Glutamatergic neuron (in vitro differentiated cells): ENCODE measurements around the gene LMBR1L. TPM values are rescaled to one million over a fixed set of nuclear protein-coding genes. Genes with fewer than 3 reads are reported as not detected.

Experiments used
- DNase-seq: peaks from one replicate; pipeline ENCODE4 v3.0.0; 2022
- H3K27ac Mint-ChIP-seq: one replicate; pipeline ENCODE4 v1.8.0; 2020; ENCODE audit warnings: mild to moderate bottlenecking, mixed read lengths, inconsistent platforms; ENCODE audit not compliant: unreplicated experiment
- H3K27me3 Mint-ChIP-seq: one replicate; pipeline ENCODE4 v1.8.0; 2020; ENCODE audit warnings: mild to moderate bottlenecking, moderate library complexity, mixed read lengths, inconsistent platforms; ENCODE audit not compliant: unreplicated experiment
- H3K36me3 Mint-ChIP-seq: one replicate; pipeline ENCODE4 v1.8.0; 2020; ENCODE audit warnings: mild to moderate bottlenecking, mixed read lengths, inconsistent platforms; ENCODE audit not compliant: unreplicated experiment
- H3K4me1 Mint-ChIP-seq: one replicate; pipeline ENCODE4 v1.8.0; 2020; ENCODE audit warnings: mild to moderate bottlenecking, low read depth, mixed read lengths, inconsistent platforms; ENCODE audit not compliant: unreplicated experiment
- H3K4me3 Mint-ChIP-seq: one replicate; pipeline ENCODE4 v1.8.0; 2020; ENCODE audit warnings: mild to moderate bottlenecking, mixed read lengths, inconsistent platforms; ENCODE audit not compliant: unreplicated experiment
- H3K9me3 Mint-ChIP-seq: one replicate; pipeline ENCODE4 v1.8.0; 2020; ENCODE audit warnings: mild to moderate bottlenecking, moderate library complexity, mixed read lengths, inconsistent platforms; ENCODE audit not compliant: unreplicated experiment
- CTCF ChIP-seq: fragments of 200-600 bp; sonication (generic); IDR thresholded peaks from one replicate; pipeline ENCODE4 v1.5.0; 2021; ENCODE audit not compliant: partially characterized antibody, unreplicated experiment
- total RNA-seq: library from RNA; stranded (reverse); fragmentation: NEBNext Ultra II Directional; extraction: Animal tissue kit (Norgen Biotek cat#: 25700); gene quantifications from one replicate; pipeline ENCODE4 v1.2.1, GENCODE V29; 2021; ENCODE audit not compliant: unreplicated experiment

LMBR1L gene
- total RNA-seq, 1 donor from 2014 or later, result 371 TPM

- H3K27ac Mint-ChIP-seq, result no peak overlapping the region
- TF ChIP-seq CTCF, result no peak
- H3K9me3 Mint-ChIP-seq, result peaks cover 24% of the 10 kb centered on the region
- peaks cover 29% of the 10 kb centered on the region for H3K27me3 Mint-ChIP-seq
- H3K4me3 Mint-ChIP-seq, result peak overlapping the region; percentile 82
- H3K36me3 Mint-ChIP-seq, result peaks cover 10% of the 10 kb centered on the region
- DNase-seq, result no peak
- peaks cover 7% of the 10 kb centered on the region for H3K4me1 Mint-ChIP-seq
These were observed 18.9 kb downstream of the LMBR1L start for GRCh38 chr12:49091836-49092085.

- Mint-ChIP-seq H3K4me1 (peaks cover 7% of the 10 kb centered on the region), H3K4me3 (peak overlapping the region; percentile 82), H3K36me3 (peaks cover 10% of the 10 kb centered on the region), H3K27me3 (peaks cover 29% of the 10 kb centered on the region), H3K27ac (no peak overlapping the region), H3K9me3 (peaks cover 22% of the 10 kb centered on the region)
- TF ChIP-seq CTCF, result no peak
- DNase-seq, result no peak
These were observed 19.4 kb downstream of the LMBR1L start for GRCh38 chr12:49091056-49091835.

- peaks cover 5% of the 10 kb centered on the region for H3K4me1 Mint-ChIP-seq
- peaks cover 12% of the 10 kb centered on the region for H3K9me3 Mint-ChIP-seq
- peaks cover 2% of the 10 kb centered on the region for H3K36me3 Mint-ChIP-seq
- peaks cover 23% of the 10 kb centered on the region for H3K27me3 Mint-ChIP-seq
- peak overlapping the region; percentile 83 for H3K4me3 Mint-ChIP-seq
- TF ChIP-seq CTCF, result no peak
- no peak overlapping the region for H3K27ac Mint-ChIP-seq
- DNase-seq, result peak; percentile 61
These were observed 20.6 kb downstream of the LMBR1L start for GRCh38 chr12:49089821-49090773.

GRCh38 chr12:49088932-49089330 is 21.7 kb downstream of the LMBR1L start:
- no peak overlapping the region for H3K27ac Mint-ChIP-seq
- no peak for TF ChIP-seq CTCF
- H3K27me3 Mint-ChIP-seq, result peaks cover 20% of the 10 kb centered on the region
- H3K36me3 Mint-ChIP-seq, result no peaks in the 10 kb centered on the region
- H3K4me1 Mint-ChIP-seq, result peaks cover 3% of the 10 kb centered on the region
- no peak overlapping the region for H3K4me3 Mint-ChIP-seq
- DNase-seq, result no peak
- H3K9me3 Mint-ChIP-seq, result peaks cover 10% of the 10 kb centered on the region
